ENCODE data around the gene RBBP8NL.

Gene RBBP8NL

DNA sequence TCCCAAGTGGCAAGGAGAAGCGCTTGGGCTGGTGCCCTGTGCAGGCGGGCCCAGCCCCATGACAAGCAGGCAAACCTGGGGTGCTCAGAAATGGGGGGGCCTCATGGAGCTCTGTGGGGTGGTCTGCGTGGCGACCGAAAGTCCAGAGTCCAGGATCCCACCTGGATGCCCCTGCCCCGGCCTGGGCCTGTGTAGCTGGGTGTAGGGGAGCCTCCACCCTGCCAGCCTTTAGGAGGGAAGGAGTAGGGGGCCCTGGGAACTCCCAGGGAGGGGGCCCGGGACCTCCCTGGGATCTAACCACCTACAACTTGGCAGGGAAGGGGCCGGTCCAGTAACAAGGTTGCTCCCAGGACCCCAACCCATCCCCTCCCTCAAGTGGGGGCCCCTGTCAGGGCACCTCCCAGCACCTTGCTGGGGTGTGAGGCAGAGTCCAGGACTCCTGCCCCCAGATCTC lies 55.7 kb downstream of the RBBP8NL start:
- no peak for DNase-seq

- no peak for DNase-seq
Measured at GRCh38 chr20:62370807-62371587, 56.3 kb downstream of the RBBP8NL start.

DNA sequence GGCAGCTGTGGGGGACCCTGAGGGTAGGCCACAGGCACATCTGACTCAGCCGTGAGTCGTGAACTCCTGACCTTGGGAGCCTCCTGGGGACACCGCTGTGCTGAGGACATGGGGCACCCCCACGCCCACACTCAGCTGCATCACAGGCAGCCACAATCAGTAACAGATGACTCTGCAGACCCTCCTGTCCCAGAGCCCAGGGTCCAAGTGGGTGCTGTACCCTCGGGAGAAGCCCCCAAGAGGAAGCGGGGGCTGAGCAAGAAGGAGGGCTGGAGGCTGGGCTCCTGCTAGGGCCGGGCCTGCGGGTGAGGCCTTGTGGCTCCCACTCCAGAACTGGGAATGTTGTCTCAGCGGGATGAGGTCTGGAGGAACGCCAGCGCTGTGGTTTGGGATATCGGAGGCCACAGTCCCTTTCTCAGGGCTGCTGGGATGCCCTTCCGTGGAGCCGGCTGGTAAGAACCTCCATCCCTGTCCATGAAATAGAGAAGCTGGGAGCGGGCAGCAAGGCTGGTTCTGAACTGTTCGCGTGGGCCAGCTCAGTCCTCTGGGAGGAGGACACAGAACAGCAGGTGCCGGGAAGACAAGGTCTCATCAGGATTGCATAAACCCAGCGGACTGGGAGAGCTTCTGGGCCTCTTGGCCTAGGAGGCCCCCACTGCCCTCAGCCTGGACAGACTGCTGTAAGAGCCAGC lies 57.1 kb downstream of the RBBP8NL start:
- no peak for DNase-seq

DNA sequence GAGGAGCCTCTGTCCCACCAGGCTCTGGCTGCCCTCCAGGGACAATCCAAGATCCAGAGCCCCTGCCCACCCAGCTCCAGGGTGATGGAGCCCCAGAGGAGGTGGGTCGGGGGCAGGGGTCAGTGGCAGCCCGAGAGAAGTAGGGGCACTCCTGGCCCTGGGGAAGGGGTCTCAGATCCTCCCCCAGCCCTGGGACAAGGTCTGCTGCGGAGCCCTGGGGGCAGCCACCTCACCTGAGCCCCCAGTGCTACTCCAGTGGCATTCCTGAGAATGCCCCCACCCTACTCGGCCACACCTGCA lies 57.6 kb downstream of the RBBP8NL start:
- DNase-seq = no peak

GRCh38 chr20:62368976-62369814 lies 58.1 kb downstream of the RBBP8NL start:
- no peak for DNase-seq

DNA sequence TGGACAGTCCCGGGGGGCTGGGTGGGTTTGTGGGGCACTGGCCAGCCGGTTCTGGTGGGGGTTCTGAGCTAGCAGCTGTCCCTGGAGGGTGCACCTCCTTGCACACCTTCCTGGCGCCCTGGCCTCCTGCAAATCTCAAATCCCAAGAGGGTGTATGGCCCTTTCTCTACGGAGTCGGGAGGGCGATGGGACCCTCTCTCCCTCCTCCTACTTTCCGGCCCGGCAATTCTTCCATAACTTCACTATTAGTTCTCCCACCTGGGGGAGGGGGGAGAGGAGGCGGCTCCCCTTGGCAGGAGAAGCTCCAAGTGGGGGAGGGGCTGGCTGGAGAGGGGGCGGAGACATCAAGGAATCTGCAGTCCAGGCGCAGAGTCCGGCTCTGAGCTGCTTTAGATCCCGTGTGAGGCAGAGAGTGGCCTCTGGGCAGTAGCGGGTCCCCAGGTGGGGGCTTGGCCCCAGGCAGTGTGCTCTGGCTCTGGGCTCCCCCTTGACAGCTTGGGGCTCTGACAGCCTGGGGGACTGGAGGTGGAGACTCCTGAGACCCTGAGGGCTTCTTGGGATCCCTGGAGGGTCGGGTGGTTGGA lies 58.9 kb downstream of the RBBP8NL start:
- DNase-seq = peak; percentile 40

- DNase-seq = no peak
Measured at GRCh38 chr20:62367633-62368391, 59.5 kb downstream of the RBBP8NL start.

DNA sequence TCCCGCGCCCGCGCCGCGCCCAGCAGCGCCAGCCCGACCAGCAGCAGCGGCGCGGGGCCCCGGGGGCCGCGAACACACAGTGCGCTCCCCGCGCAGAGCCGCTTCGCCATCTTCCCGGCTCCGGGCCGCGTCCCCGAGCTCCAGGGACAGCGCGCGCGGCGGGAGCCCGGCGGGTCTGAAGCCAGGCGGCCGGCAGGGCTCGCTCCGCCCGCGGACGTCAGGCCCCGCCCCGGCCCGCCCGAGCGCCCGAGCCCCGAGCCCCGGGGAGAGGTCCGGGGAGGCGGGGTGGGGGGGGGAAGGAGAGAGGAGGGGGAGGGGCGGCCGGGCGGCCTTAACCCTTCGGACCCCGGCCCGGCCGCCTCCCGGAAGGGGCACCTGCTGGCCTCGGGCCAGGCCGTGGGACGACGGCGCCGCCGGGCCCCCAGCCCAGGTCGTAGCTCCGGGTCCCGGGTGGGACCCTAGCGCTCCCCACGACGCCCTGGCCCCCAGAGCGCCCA lies 60.2 kb downstream of the RBBP8NL start, which contains the start of gene LAMA5:
Gene LAMA5 (minus strand): TSS at position 177 of the 497 bp plus-strand sequence. CDS start 67 bp downstream, at position 110.
- no peak for DNase-seq

DNA sequence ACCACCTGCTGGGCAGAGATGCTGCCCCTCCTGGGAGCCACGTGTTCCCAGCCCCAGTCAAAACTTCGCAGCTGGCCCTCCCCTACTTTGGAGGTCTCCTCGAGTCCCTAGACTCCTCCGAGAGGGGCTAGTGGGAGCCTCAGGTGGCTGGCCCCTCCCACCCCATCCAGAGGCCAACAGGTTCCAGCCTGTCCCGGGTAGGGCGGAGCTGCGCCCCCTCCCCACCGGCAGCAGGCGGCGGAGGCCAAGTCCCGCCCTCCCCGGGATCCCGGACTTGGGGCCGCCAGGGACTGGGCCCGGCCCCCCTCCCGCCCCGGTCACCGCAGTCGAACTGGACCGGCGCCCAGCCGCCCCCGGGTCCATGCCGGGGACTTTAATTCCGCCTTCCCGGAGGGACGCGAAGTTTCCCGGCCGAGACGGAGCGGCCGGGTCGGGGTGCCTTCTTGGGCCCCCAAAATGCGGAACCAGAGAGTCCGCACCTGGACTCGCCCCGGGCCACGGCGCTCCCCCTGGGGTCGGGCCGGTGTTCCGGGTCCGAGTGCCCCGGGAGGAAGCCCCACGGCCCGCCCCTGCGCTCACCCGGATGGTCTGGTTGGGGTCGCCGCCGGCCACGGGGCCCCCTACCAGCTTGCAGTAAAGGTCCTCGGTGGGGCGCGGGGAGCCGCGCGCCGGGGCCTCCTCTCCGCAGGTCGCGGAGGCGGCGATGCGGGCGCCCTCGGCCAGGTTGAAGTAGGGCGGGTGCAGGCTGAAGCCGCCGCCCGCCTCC lies 60.8 kb downstream of the RBBP8NL start:
- peak; percentile 38 for DNase-seq

- no peak for DNase-seq
Measured at GRCh38 chr20:62365814-62366369, 61.4 kb downstream of the RBBP8NL start.

- no peak for DNase-seq
Measured at GRCh38 chr20:62364911-62365736, 62.2 kb downstream of the RBBP8NL start.

- DNase-seq = no peak
Measured at GRCh38 chr20:62363920-62364851, 63.2 kb downstream of the RBBP8NL start.

DNA sequence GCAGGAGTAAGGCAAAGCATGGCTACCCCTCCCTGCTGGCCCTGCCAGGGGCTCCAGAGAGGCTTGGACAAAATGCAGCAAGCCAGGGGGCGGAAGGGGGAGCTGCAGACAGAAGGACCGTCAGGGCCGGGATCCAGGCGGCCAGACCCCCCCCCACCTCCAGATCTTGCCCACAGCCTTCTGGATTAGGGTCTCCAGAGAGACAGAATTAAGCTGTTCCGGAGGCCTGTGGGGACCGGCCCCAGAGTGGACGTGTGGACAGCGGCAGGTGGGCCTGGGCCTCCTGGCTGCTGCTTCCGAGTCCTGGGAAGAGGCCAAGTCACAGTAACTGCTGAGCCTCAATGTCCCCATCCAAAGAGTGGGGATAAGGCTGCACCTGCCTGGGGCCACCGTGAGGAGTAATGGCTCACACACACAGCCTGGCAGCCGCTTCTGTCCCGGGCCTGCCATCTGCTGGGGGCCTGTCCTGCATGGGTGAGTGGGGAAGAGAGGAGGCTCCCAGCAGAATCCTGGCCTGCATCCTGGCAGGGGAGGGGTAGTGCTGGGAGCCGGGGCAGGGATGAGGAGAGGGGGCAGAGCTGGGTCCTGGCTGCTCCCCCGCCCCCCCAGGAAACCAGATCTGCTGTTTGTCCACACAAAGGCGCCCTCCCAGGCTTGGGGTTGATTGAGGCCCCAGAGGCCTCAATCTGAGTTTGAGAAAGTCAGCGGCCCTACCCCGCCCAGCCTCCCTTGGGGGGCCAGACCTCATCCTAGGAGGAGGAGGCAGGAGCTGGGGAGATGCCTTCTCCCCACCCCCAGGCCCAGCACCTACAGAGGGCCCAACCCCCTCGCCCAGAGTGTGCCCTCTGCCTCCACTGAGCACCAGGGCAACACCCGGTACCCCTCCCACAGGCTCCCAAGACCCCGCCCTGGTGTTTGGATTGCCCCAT lies 64.1 kb downstream of the RBBP8NL start:
- DNase-seq = no peak

GRCh38 chr20:62362590-62362940 lies 64.8 kb downstream of the RBBP8NL start:
- DNase-seq = no peak

DNA sequence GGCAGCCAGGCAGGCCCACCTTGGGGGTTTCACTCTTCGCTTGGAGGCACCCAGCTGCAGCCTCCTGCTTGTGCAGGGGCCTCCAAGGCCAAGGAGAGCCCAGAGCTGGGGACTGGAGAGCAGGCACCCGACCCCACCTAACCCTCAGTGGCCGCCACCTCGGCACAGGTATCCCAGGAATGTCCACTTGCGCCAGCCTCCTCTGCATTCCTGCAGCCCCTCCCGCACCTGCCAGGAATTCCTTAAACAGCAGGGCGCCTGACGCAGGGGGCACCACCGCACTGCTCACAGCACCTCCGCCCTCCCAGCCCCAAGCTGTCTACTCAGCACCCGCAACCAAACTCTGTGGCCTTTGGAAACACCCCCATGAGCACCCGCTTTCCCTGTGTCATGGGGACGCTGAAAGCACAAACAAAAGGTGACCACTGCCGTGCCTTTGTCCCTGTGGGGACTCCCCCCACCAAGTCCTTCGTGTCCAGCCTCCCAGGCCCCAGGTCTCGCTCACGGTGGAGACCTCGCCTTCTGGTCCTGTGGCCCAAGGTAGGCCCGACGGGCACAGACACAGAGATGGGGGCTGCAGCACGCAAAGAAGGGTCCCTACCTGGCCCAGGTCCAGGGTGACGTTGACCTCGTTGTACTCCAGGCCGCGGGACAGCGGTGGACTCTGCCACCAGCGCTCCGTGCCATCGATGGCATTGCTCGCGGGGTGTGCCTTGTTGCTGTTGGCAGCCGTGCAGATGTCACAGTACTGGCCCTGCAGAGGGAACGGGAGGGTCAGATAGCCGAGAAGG lies 65.3 kb downstream of the RBBP8NL start:
- no peak for DNase-seq

DNA sequence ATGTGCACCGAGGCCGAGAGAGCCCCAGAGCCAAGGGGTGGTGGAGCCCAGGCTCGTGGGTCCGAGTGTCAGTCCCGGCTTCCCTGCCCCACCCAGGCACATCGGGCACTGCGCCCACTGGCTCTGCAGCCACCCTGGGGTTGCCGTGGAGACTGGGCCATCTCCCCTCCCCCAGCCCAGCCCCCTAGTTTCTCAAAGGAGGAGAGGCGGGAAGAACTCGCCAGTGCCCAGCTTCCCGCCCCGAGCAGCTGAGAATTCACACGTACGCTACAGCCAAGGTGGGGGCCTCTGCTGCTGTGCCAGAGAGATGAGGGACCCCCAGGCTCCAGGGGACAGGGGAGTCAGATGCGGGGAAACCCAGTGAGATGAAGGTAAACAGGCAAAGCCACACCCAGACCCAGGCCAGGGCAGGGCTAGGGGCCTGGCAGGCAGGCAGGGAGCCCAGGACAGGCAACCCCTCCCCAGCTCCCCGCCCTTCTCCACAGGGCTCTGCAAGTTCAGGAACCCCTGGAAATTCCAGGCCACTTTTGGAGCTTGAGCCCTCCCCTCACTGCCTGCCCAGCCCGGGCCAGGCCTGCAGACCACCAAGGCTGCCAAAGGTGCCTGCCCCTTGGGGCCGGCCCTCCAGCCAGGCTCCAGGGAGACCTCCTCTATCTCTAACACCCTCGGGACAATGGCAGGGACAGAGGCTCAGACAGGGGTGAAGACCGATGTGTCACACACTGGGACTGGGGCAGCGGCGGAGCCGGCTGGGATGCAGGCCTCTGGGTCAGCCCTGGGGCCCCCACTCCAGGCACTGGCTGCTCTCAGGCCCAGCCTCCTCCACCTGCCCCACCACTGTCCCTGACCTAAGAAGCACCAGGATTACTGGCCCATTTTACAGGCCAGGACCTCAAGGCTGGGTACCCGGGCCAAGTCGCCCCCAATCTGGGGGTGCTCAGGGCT lies 66.2 kb downstream of the RBBP8NL start:
- DNase-seq = no peak
